ENCODE results near the gene MRPL54.

Gene MRPL54

DNA sequence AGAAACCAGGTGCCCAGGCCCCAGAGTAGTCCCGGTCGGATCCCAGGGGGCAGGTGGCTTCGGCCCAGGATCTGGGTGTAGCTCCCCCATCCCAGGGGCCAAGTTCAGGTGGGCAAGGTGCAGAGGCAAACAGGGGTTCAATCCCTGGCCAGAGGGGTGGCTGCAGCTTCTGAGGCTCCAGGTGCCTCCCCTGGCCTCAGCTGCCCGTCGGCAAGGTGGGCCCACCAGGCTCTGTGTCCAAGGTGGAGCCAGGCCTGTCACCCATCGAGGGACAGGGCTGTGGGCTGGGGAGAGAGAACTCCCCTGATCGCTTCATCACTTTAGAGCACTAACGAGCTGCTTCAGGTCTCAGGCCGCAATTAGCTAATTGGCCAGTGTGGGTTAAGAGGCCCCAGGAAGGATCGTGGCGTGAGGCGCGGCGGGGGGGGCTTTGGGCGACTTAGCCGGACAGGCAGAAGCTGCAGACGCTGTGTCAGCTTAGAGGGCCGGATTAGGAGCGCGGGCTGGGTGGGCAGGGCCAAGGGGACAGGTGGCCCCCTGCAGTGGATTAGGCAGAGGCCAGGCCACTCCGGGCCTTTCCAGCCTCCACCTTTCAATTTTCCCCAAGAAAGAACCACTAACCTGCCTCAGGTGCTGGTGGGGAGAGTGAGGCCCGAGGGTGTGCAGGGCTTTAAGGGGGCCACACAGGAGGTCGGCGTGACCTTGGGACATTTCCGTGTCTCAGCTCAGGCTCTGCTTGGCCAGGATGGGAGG lies 12.3 kb downstream of the MRPL54 start:
- DNase-seq (ENCODE audit: low read depth): no peak
- H3K4me3 ChIP-seq (ENCODE audit: low read depth, low read length): no peak overlapping the region
- no peak for TF ChIP-seq CTCF (IDR thresholded peaks at IDR 0.05; ENCODE audit: low read depth, low read length, missing control alignments)

GRCh38 chr19:3775374-3775711 lies 12.9 kb downstream of the MRPL54 start:
- DNase-seq (ENCODE audit: low read depth): no peak
- TF ChIP-seq CTCF (IDR thresholded peaks at IDR 0.05; ENCODE audit: low read depth, low read length, missing control alignments): no peak
- H3K4me3 ChIP-seq (ENCODE audit: low read depth, low read length): no peak overlapping the region

- no peak for DNase-seq (ENCODE audit: low read depth)
- no peak overlapping the region for H3K4me3 ChIP-seq (ENCODE audit: low read depth, low read length)
- TF ChIP-seq CTCF (IDR thresholded peaks at IDR 0.05; ENCODE audit: low read depth, low read length, missing control alignments): no peak
Measured at GRCh38 chr19:3775831-3776230, 13.3 kb downstream of the MRPL54 start.

GRCh38 chr19:3776479-3777040 lies 14.1 kb downstream of the MRPL54 start:
- no peak for TF ChIP-seq CTCF (IDR thresholded peaks at IDR 0.05; ENCODE audit: low read depth, low read length, missing control alignments)
- DNase-seq (ENCODE audit: low read depth): no peak
- no peak overlapping the region for H3K4me3 ChIP-seq (ENCODE audit: low read depth, low read length)

GRCh38 chr19:3778104-3778867 lies 15.8 kb downstream of the MRPL54 start:
- DNase-seq (ENCODE audit: low read depth): no peak
- H3K4me3 ChIP-seq (ENCODE audit: low read depth, low read length): no peak overlapping the region
- TF ChIP-seq CTCF (IDR thresholded peaks at IDR 0.05; ENCODE audit: low read depth, low read length, missing control alignments): no peak

DNA sequence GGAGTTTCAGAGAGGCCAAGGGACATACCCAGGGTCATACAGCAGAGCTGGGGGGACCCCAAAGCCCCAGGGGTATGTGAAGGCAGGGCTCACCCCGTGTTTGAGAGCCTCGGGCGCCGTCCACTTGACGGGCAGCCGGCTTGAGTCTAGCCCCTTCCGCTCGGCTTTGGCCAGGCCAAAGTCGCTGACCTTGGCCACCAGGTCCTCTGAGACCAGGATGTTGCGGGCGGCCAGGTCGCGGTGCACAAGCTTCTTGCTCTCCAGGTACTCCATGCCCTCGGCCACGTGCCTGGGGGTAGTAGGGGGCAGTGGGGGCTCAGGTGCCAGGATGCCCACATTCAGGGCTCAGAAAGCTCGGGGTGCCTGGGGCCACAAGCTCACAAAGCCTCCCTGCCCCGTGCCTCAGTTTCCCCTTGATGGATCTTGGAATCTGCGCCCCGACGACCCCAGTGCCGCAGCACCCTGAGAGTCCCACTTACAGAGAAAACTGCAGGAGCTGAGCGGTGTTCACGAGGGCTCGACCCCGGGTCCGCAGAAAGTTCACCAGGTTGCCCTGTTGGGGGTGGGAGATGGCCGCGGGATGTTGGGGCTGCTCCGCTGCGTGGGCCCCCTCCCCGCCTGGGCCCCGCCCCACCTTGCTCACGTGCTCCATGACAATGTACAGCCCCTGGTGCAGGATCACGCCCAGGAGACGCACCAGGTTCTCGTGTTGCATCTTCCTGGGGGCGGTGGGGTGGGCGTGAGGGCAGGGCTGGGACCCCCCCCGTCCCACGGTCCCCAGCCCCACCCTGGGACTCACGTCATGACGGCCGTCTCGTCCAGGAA lies 16.6 kb downstream of the MRPL54 start:
- no peak for TF ChIP-seq CTCF (IDR thresholded peaks at IDR 0.05; ENCODE audit: low read depth, low read length, missing control alignments)
- no peak overlapping the region for H3K4me3 ChIP-seq (ENCODE audit: low read depth, low read length)

More for the DNA sequence above, 16.6 kb downstream of the MRPL54 start:
- DNase-seq (ENCODE audit: low read depth): no peak
